A549 (cell line): ENCODE data around the gene SH3PXD2B. TPM values are rescaled to one million over a fixed set of nuclear protein-coding genes. Genes with fewer than 3 reads are reported as not detected.
"Not testable (repeated sequence)": the region's sequence is repeated elsewhere in the genome, so short reads cannot be mapped to it uniquely, and the experiment has no call there.

Experiments
- ATAC-seq, 2 experiments: fragments of 200-7000 bp in 1 of 2; fragments of >200 bp in 1 of 2; cut with Nextera tagmentation in 1 of 2; cut with Tn5 transposase in 1 of 2; 3 replicates each; pipeline versions ENCODE4 v1.8.0 to v1.9.1; 2018 to 2020; ENCODE audit warnings: mild to moderate bottlenecking in 1 of 2, moderate library complexity in 1 of 2
- CTCF ChIA-PET: fragments of 300-600 bp; sonication (Branson Sonifier 250); formaldehyde crosslinking; extraction: SDS; loops from one replicate; lab custom pipeline; 2021; ENCODE audit warnings: antibody characterized with exemption, inconsistent platforms; lab: Yijun Ruan, JAX
- POLR2A ChIA-PET: fragments of 350-600 bp; formaldehyde crosslinking; extraction: SDS; loops from one replicate; lab custom pipeline; 2021; ENCODE audit warnings: antibody characterized with exemption, inconsistent platforms; lab: Yijun Ruan, JAX
- DNase-seq, 2 experiments: peaks; one replicate each; pipeline versions ENCODE4 v3.0.0 to v3.0.0-alpha.2; 2011 to 2016; ENCODE audit warnings: low read depth in 1 of 2, low spot score in 1 of 2
- FAIRE-seq: peaks from 2 replicates; lab custom pipeline; 2011; peaks lifted over from hg19 to GRCh38; lab: Jason Lieb, UNC
- H3K27ac ChIP-seq, 2 experiments: fragments of >200 bp; sonication (Bioruptor Twin); formaldehyde crosslinking; 3 replicates each; pipeline ENCODE4 v1.5.1; 2016 to 2017
- H3K4me1 ChIP-seq: fragments of >200 bp; sonication (Bioruptor Twin); formaldehyde crosslinking; 3 replicates; pipeline ENCODE4 v1.6.1; 2016
- H3K4me2 ChIP-seq: fragments of >200 bp; sonication (Bioruptor Twin); formaldehyde crosslinking; 3 replicates; pipeline ENCODE4 v1.6.1; 2016
- H3K4me3 ChIP-seq: fragments of >200 bp; sonication (Bioruptor Twin); formaldehyde crosslinking; 3 replicates; pipeline ENCODE4 v1.5.1; 2016
- H3K9me3 ChIP-seq: fragments of >200 bp; sonication (Bioruptor Twin); formaldehyde crosslinking; 3 replicates; pipeline ENCODE4 v1.6.1; 2016
- BHLHE40 ChIP-seq: IDR thresholded peaks from 2 replicates; pipeline ENCODE4 v1.6.1; 2012; ENCODE audit warnings: low read depth, low read length, inconsistent platforms
- CBX2 ChIP-seq: fragments of 200-600 bp; sonication (generic); IDR thresholded peaks from 2 replicates; pipeline ENCODE4 v1.6.1; 2016; ENCODE audit warnings: low read depth, mild to moderate bottlenecking, borderline replicate concordance
- CEBPB ChIP-seq, 2 experiments: fragments of >200 bp in 1 of 2; sonication (Bioruptor Twin) in 1 of 2; formaldehyde crosslinking in 1 of 2; IDR thresholded peaks; 2 replicates each; pipeline ENCODE4 v1.6.1; 2012 to 2016
- CHD2 ChIP-seq: fragments of 150-350 bp; IDR thresholded peaks from 2 replicates; pipeline ENCODE4 v1.6.1; 2014; ENCODE audit warnings: low read length; ENCODE audit not compliant: partially characterized antibody
- EP300 ChIP-seq, 2 experiments: fragments of >200 bp; sonication (Bioruptor Twin); formaldehyde crosslinking; IDR thresholded peaks; 2 replicates in 1 of 2; 3 replicates in 1 of 2; pipeline ENCODE4 v1.6.1; 2016 to 2017
- ESRRA ChIP-seq: fragments of 150-350 bp; IDR thresholded peaks from 2 replicates; pipeline ENCODE4 v1.6.1; 2014; ENCODE audit warnings: mild to moderate bottlenecking, low read length, borderline replicate concordance
- FOXS1 ChIP-seq: fragments of 250-450 bp; sonication (Bioruptor Pico); IDR thresholded peaks from 2 replicates; pipeline ENCODE4 v1.5.0; 2020; ENCODE audit warnings: mild to moderate bottlenecking, moderate library complexity
- HEYL ChIP-seq: fragments of 250-450 bp; sonication (Bioruptor Pico); IDR thresholded peaks from 2 replicates; pipeline ENCODE4 v1.8.0; 2021; ENCODE audit warnings: mild to moderate bottlenecking, moderate library complexity
- JUN ChIP-seq, 2 experiments: fragments of >200 bp; sonication (Bioruptor Twin); formaldehyde crosslinking; IDR thresholded peaks; 2 replicates in 1 of 2; 3 replicates in 1 of 2; pipeline ENCODE4 v1.6.1; 2016 to 2017
- KDM1A ChIP-seq: fragments of 200-600 bp; sonication (generic); IDR thresholded peaks from 2 replicates; pipeline ENCODE4 v1.6.1; 2016; ENCODE audit warnings: low read depth, mild to moderate bottlenecking
- KDM5A ChIP-seq: fragments of 200-600 bp; sonication (generic); IDR thresholded peaks from 2 replicates; pipeline ENCODE4 v1.6.1; 2016; ENCODE audit warnings: antibody characterized with exemption, mild to moderate bottlenecking
- NR3C1 ChIP-seq: fragments of >200 bp; sonication (Bioruptor Twin); formaldehyde crosslinking; IDR thresholded peaks from 3 replicates; pipeline ENCODE4 v1.6.1; 2017
- POLR2A ChIP-seq: IDR thresholded peaks from 2 replicates; pipeline ENCODE4 v1.6.1; 2012; ENCODE audit warnings: mild to moderate bottlenecking, low read length
- RARB ChIP-seq: fragments of 250-450 bp; sonication (Bioruptor Pico); IDR thresholded peaks from 2 replicates; pipeline ENCODE4 v1.8.0; 2021; ENCODE audit warnings: mild to moderate bottlenecking, moderate library complexity
- SMC3 ChIP-seq: fragments of >200 bp; sonication (Bioruptor Twin); formaldehyde crosslinking; IDR thresholded peaks from 3 replicates; pipeline ENCODE4 v1.6.1; 2018; ENCODE audit warnings: inconsistent platforms
- ZC3H11A ChIP-seq: fragments of 450-650 bp; IDR thresholded peaks from 2 replicates; pipeline ENCODE4 v1.6.1; 2014; ENCODE audit warnings: antibody characterized with exemption, mild to moderate bottlenecking
- ZNF302 ChIP-seq: fragments of 250-450 bp; sonication (Bioruptor Pico); IDR thresholded peaks from 2 replicates; pipeline ENCODE4 v1.9.0; 2021; ENCODE audit warnings: inconsistent platforms, mild to moderate bottlenecking, moderate library complexity
- WGBS: methylation state at CpG from one replicate; pipeline ENCODE4 v1.1.6; 2017; ENCODE audit errors: missing lambda C conversion rate; 5-methylcytosine and 5-hydroxymethylcytosine counted together
- polyA plus RNA-seq, 4 experiments: library from polyadenylated mRNA; depleted of rRNA in 3 of 4; stranded (reverse); fragments of >200 nt; fragmentation: RNase III in 1 of 4; extraction: RNeasy Plus Mini Kit Qiagen cat#74134 plus additional on column Dnase treatment in 1 of 4; gene quantifications; 2 replicates in 3 of 4; 3 replicates in 1 of 4; pipeline ENCODE4 v1.2.3, GENCODE V29; 2011 to 2017
- TF ChIP-seq, protein P1 (sequence below): IDR thresholded peaks from 2 replicates; pipeline ENCODE4 v1.6.1; 2012; ENCODE audit warnings: low read depth, borderline replicate concordance
- TF ChIP-seq, protein P2 (sequence below): fragments of 150-350 bp; IDR thresholded peaks from 2 replicates; pipeline ENCODE4 v1.6.1; 2014; ENCODE audit warnings: low read depth, mild to moderate bottlenecking, low read length
- TF ChIP-seq, protein P3 (sequence below): fragments of 250-450 bp; sonication (Bioruptor Pico); IDR thresholded peaks from 2 replicates; pipeline ENCODE4 v1.5.0; 2020; ENCODE audit warnings: low read depth, mild to moderate bottlenecking, moderate library complexity
- TF ChIP-seq, protein P4 (sequence below): IDR thresholded peaks from 2 replicates; pipeline ENCODE4 v1.6.1; 2012
- TF ChIP-seq, protein P5 (sequence below): fragments of >200 bp; sonication (Bioruptor Twin); formaldehyde crosslinking; IDR thresholded peaks from 3 replicates; pipeline ENCODE4 v1.6.1; 2016
- TF ChIP-seq, protein P6 (sequence below): fragments of 450-650 bp; IDR thresholded peaks from 2 replicates; pipeline ENCODE4 v1.6.1; 2014; ENCODE audit warnings: antibody characterized with exemption
- TF ChIP-seq, protein P7 (sequence below): IDR thresholded peaks from 2 replicates; pipeline ENCODE4 v1.6.1; 2012

The SH3PXD2B gene
- polyA plus RNA-seq, 2 of the 4 experiments (the other 2 are of a cell fraction) = 15.1 to 15.5 TPM

DNA sequence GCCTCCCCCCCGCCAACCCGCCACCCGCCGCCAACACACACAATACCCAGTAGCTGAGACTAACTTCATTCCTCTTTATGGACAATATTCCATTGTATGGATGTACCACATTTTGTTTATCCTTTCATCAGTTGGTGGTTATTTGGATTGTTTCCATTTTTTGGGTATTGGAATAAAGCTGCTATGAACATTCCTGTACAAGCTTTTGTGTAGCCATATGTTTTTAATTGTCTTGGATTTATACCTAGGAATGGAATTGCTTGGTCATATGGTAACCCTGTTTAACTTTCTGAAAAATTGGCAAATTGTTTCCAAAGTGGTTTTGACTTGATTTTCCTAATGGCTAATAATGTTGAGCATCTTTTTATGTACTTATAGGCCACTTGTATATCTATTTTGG is 165.9 kb downstream of the SH3PXD2B start:
- TF ChIP-seq RARB (CRISPR knock-in tag) = no peak
- no peak for TF ChIP-seq KDM1A
- no peak for TF ChIP-seq EP300 (IDR thresholded peaks at IDR 0.05)
- TF ChIP-seq POLR2A = no peak
- TF ChIP-seq, protein P1, sequence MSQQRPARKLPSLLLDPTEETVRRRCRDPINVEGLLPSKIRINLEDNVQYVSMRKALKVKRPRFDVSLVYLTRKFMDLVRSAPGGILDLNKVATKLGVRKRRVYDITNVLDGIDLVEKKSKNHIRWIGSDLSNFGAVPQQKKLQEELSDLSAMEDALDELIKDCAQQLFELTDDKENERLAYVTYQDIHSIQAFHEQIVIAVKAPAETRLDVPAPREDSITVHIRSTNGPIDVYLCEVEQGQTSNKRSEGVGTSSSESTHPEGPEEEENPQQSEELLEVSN = no peak
- TF ChIP-seq, protein P2, sequence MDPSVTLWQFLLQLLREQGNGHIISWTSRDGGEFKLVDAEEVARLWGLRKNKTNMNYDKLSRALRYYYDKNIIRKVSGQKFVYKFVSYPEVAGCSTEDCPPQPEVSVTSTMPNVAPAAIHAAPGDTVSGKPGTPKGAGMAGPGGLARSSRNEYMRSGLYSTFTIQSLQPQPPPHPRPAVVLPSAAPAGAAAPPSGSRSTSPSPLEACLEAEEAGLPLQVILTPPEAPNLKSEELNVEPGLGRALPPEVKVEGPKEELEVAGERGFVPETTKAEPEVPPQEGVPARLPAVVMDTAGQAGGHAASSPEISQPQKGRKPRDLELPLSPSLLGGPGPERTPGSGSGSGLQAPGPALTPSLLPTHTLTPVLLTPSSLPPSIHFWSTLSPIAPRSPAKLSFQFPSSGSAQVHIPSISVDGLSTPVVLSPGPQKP = no peak
- no peak for TF ChIP-seq JUN (IDR thresholded peaks at IDR 0.05)
- TF ChIP-seq, protein P3, sequence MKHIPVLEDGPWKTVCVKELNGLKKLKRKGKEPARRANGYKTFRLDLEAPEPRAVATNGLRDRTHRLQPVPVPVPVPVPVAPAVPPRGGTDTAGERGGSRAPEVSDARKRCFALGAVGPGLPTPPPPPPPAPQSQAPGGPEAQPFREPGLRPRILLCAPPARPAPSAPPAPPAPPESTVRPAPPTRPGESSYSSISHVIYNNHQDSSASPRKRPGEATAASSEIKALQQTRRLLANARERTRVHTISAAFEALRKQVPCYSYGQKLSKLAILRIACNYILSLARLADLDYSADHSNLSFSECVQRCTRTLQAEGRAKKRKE (CRISPR knock-in tag) = no peak
- TF ChIP-seq, protein P4, sequence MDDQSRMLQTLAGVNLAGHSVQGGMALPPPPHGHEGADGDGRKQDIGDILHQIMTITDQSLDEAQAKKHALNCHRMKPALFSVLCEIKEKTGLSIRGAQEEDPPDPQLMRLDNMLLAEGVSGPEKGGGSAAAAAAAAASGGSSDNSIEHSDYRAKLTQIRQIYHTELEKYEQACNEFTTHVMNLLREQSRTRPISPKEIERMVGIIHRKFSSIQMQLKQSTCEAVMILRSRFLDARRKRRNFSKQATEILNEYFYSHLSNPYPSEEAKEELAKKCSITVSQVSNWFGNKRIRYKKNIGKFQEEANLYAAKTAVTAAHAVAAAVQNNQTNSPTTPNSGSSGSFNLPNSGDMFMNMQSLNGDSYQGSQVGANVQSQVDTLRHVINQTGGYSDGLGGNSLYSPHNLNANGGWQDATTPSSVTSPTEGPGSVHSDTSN = no peak
- TF ChIP-seq, protein P5, sequence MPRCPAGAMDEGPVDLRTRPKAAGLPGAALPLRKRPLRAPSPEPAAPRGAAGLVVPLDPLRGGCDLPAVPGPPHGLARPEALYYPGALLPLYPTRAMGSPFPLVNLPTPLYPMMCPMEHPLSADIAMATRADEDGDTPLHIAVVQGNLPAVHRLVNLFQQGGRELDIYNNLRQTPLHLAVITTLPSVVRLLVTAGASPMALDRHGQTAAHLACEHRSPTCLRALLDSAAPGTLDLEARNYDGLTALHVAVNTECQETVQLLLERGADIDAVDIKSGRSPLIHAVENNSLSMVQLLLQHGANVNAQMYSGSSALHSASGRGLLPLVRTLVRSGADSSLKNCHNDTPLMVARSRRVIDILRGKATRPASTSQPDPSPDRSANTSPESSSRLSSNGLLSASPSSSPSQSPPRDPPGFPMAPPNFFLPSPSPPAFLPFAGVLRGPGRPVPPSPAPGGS = no peak
- TF ChIP-seq ZC3H11A = no peak
- no peak for TF ChIP-seq ESRRA
- no peak for TF ChIP-seq SMC3
- TF ChIP-seq, protein P6, sequence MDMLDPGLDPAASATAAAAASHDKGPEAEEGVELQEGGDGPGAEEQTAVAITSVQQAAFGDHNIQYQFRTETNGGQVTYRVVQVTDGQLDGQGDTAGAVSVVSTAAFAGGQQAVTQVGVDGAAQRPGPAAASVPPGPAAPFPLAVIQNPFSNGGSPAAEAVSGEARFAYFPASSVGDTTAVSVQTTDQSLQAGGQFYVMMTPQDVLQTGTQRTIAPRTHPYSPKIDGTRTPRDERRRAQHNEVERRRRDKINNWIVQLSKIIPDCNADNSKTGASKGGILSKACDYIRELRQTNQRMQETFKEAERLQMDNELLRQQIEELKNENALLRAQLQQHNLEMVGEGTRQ = no peak
- no peak for TF ChIP-seq CBX2
- DNase-seq = no peak
- Histone ChIP-seq H3K4me1 (peaks cover 4% of the 10 kb centered on the region; the same call in 1 of the 3 replicates), H3K9me3 (no peaks in the 10 kb centered on the region), H3K4me3 (no peak overlapping the region), H3K27ac (no peak overlapping the region), H3K4me2 (no peak overlapping the region)
- POLR2A ChIA-PET = no interaction called here
- no peak for ATAC-seq
- no peak for FAIRE-seq
- CTCF ChIA-PET = interaction anchor here (1.4 kb wide), 1 partner anchor 278 kb away, joined by 4 read pairs; no protein-coding TSS in a partner anchor
- 100% methylated on average over 2 of the region's 4 CpGs for WGBS

DNA sequence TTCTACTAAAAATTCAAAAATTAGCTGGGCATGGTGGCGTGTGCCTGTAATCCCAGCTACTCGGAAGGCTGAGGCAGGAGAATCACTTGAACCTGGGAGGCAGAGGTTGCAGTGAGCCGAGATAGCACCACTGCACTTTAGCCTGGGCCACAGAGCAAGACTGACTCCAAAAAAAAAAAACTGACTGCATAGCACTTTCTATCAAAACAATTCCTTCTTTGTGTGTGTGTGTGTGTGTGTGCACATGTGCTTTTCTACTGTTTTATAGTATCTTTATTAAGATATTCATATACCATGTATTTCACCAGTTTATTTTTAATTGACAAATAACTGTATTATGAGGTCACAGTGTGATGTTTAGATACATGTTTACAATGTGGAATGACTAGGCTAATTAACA is 167.2 kb downstream of the SH3PXD2B start:
- H3K27ac ChIP-seq, H3K4me1 ChIP-seq, POLR2A ChIA-PET, H3K4me2 ChIP-seq, H3K4me3 ChIP-seq, FAIRE-seq, CTCF ChIA-PET, ATAC-seq, DNase-seq, H3K9me3 ChIP-seq: not testable (repeated sequence)
- WGBS = 93% methylated on average over 3 of the region's 3 CpGs

DNA sequence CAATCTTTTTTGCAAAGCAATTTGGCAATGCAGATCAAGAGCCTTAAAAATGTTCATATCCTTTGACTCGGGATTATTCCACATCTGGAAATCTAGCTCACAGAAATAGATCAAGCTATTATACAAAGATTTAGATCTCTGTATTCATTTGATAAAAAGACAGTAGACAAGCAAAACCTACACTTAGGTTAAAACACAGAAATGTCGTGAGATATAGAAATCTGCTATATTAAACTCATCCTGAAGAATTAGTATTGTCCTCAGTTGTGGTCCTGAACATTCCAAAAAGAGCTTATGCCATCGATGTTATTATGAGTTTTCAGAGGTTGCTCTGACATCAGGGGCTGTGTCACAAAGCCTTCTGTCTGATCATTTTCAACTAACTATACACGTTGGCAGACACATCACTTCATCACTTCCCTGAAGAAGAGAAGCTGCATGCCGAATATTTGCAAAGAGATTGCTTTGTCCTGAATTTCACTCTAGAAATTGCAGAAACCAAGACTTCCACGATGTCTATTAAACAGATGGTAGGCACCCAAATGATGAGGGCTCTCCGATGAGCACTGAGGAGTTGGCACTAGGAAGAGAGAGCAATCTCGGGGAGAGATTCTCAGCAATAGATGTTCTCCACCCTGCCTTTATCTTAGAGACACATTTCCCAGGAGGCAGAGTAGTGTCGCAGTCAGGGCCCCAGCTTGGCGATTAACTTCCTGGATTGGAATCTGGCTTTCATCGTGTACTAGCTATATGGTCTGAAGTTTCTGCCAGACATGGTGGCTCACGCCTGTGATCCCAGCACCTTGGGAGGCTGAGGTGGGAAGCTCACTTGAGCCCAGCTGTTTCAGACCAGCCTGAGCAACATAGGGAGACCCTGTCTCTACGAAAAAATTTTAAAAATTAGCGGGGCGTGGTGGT is 168.8 kb downstream of the SH3PXD2B start:
- no peak for TF ChIP-seq CHD2
- TF ChIP-seq ZNF302 (CRISPR knock-in tag) = no peak
- no peak for TF ChIP-seq CEBPB (IDR thresholded peaks at IDR 0.05)
- TF ChIP-seq, protein P7, sequence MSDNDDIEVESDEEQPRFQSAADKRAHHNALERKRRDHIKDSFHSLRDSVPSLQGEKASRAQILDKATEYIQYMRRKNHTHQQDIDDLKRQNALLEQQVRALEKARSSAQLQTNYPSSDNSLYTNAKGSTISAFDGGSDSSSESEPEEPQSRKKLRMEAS = no peak
- TF ChIP-seq FOXS1 = no peak
- no peak for TF ChIP-seq KDM5A
- TF ChIP-seq, protein P1 = no peak
- TF ChIP-seq NR3C1 = no peak
- no peak for TF ChIP-seq JUN (IDR thresholded peaks at IDR 0.05)
- TF ChIP-seq BHLHE40 = no peak
- TF ChIP-seq HEYL = no peak
- TF ChIP-seq, all 56 proteins: peak for 0
- Histone ChIP-seq H3K4me2 (peak overlapping the region; percentile 77), H3K4me3 (no peak overlapping the region), H3K27ac (no peak overlapping the region), H3K9me3 (no peaks in the 10 kb centered on the region), H3K4me1 (peaks cover 24% of the 10 kb centered on the region)
- ATAC-seq (no peak), DNase-seq (no peak), FAIRE-seq (no peak)
- ChIA-PET CTCF (interaction anchor here (1.0 to 1.5 kb wide), 6 partner anchors 8 to 179 kb away, joined by 3 to 9 read pairs (median 4); no protein-coding TSS in a partner anchor), POLR2A (interaction anchor here (0.8 kb wide), 1 partner anchor 279 kb away, joined by 3 read pairs; the partner anchor contains the start of gene FBXW11)
- WGBS = 77% methylated on average over 15 of the region's 15 CpGs
